K562 (cell line): ENCODE data around the gene MORF4L1. TPM values are rescaled to one million over a fixed set of nuclear protein-coding genes. Genes with fewer than 3 reads are reported as not detected.

Experiments used
- ELF1 ChIP-seq: fragments of 200-800 bp; sonication (Bioruptor generic); IDR thresholded peaks from 2 replicates; pipeline ENCODE4 v1.6.1; 2016; ENCODE audit warnings: missing genetic modification characterization, missing compliant biosample characterization
- SOX6 ChIP-seq: fragments of 450-650 bp; IDR thresholded peaks from 2 replicates; pipeline ENCODE4 v1.6.1; 2014; ENCODE audit warnings: mild to moderate bottlenecking
- SRSF7 ChIP-seq: fragments of 200-400 bp; formaldehyde crosslinking; optimal IDR thresholded peaks from 2 replicates; pipeline ENCODE3; 2017; ENCODE audit warnings: mild to moderate bottlenecking, low read depth, low read length
- UBTF ChIP-seq, 2 experiments: IDR thresholded peaks; 2 replicates each; pipeline ENCODE4 v1.6.1; 2012; ENCODE audit warnings: improper control_type of control experiment in 2 of 2, low read depth in 2 of 2, low read length in 2 of 2, borderline replicate concordance in 1 of 2
- ZNF280A ChIP-seq: fragments of 450-650 bp; IDR thresholded peaks from 2 replicates; pipeline ENCODE4 v1.6.1; 2018; ENCODE audit warnings: mild to moderate bottlenecking, low read depth; ENCODE audit not compliant: partially characterized antibody
- ZNF449 ChIP-seq: fragments of 250-450 bp; sonication (Bioruptor Pico); IDR thresholded peaks from 2 replicates; pipeline ENCODE4 v1.8.0; 2022; ENCODE audit warnings: moderate library complexity, mild to moderate bottlenecking, inconsistent platforms
- polyA plus RNA-seq, 8 experiments: library from polyadenylated mRNA; depleted of rRNA in 4 of 8; stranded (reverse) in 5 of 8; unstranded in 3 of 8; fragments of >200 nt; fragmentation: Nextera tagmentation in 2 of 8; fragmentation: Illumina TruSeq in 1 of 8; extraction: Ambion mirVana in 2 of 8; extraction: Trizol in 1 of 8; gene quantifications; 2 replicates each; pipeline versions ENCODE4 v1.2.1 to v1.2.3, GENCODE V29; 2011 to 2014; ENCODE audit warnings: inconsistent platforms in 1 of 8, missing spikeins in 1 of 8
- total RNA-seq, 7 experiments: library from RNA; depleted of rRNA in 6 of 7; stranded (reverse); fragments of >200 nt in 6 of 7; fragmentation: Illumina TruSeq in 2 of 7; extraction: Trizol in 2 of 7; gene quantifications; 2 replicates each; pipeline versions ENCODE4 v1.2.1 to v1.2.3, GENCODE V29; 2011 to 2021; ENCODE audit warnings: low replicate concordance in 1 of 7

Gene MORF4L1
- total and polyA plus RNA-seq, 9 of the 15 experiments (the other 6 are each of a cell fraction or from before 2014, with no cell fraction given) = 127 to 615 (median 281) TPM

- TF ChIP-seq UBTF (IDR thresholded peaks at IDR 0.05; ENCODE audit: borderline replicate concordance in 1 of 2, low read depth in 2 of 2, low read length in 2 of 2) (0 out of 4 replicates have a peak, but pooled peaks have one; percentile 23 to 25), SOX6 (0 out of 2 replicates have a peak, but pooled peaks have one; percentile 7), ZNF449 (CRISPR knock-in tag) (no peak), SRSF7 (no peak), ELF1 (0 out of 2 replicates have a peak, but pooled peaks have one; percentile 18), ZNF280A (no peak)
Measured at GRCh38 chr15:78873793-78874765, 1.4 kb downstream of the MORF4L1 start (continued).
